ENCODE data around the gene FREM3.
"Not testable (repeated sequence)": the region's sequence is repeated elsewhere in the genome, so short reads cannot be mapped to it uniquely, and the experiment has no call there.

The FREM3 gene

GRCh38 chr4:143700416-143701352 lies at the start of gene FREM3:
TSS of gene FREM3 (minus strand) at chr4:143700675. CDS start at chr4:143700675, 0 bp downstream.
- DNase-seq, result no peak

GRCh38 chr4:143745874-143746273 lies 45.4 kb upstream of the FREM3 start:
- DNase-seq, result no peak

GRCh38 chr4:143743591-143743990 lies 43.1 kb upstream of the FREM3 start:
- DNase-seq, result no peak

- DNase-seq, result no peak
Observed at GRCh38 chr4:143742834-143743233, 42.4 kb upstream of the FREM3 start.

DNA sequence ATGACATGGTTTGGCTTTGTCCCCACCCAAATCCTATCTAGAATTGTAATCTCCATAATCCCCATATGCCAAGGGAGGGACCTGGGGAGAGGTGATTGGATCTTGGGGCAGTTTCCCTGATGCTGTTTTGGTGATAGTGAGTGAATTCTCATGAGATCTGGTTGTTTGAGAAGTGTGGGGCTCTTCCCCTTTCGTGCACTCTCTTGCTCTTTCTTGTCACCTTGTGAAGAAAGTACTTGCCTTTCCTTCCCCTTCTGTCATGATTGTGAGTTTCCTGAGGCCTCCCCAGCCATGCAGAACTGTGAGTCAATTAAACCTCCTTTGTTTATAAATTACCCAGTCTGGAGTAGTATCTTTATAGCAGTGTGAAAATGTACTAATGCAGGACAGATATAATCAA lies 36.4 kb upstream of the FREM3 start:
- no peak for DNase-seq

GRCh38 chr4:143736061-143736460 lies 35.6 kb upstream of the FREM3 start:
- DNase-seq, result not testable (repeated sequence)

- peak; percentile 13 for DNase-seq
Observed at GRCh38 chr4:143728166-143728565, 27.7 kb upstream of the FREM3 start.

GRCh38 chr4:143726714-143727113 lies 26.2 kb upstream of the FREM3 start:
- no peak for DNase-seq

GRCh38 chr4:143721317-143721716 lies 20.8 kb upstream of the FREM3 start:
- DNase-seq, result no peak

GRCh38 chr4:143718748-143719147 lies 18.3 kb upstream of the FREM3 start:
- DNase-seq, result not testable (repeated sequence)

GRCh38 chr4:143713955-143714625 lies 13.6 kb upstream of the FREM3 start:
- no peak for DNase-seq

DNA sequence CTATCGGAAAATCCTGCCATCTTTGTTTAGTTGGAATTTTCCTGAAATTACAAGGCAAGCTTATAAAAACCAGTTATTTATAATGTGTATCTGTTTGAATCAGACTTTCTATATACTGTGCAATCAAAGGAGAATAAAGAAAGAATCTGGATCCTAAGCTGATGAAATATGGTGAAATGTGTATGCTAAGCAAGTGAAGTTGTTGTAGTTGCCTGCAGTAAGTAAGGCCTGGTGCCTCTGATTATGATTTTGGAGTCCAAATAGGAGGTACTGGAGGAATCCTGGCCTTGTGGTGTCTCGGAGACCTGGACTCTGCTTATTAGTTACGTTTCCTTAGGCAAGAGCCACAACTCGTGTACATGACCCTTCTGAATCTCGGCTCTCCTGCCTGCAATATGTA lies 13.1 kb upstream of the FREM3 start:
- DNase-seq, result no peak

GRCh38 chr4:143712155-143712550 lies 11.7 kb upstream of the FREM3 start:
- DNase-seq, result no peak

DNA sequence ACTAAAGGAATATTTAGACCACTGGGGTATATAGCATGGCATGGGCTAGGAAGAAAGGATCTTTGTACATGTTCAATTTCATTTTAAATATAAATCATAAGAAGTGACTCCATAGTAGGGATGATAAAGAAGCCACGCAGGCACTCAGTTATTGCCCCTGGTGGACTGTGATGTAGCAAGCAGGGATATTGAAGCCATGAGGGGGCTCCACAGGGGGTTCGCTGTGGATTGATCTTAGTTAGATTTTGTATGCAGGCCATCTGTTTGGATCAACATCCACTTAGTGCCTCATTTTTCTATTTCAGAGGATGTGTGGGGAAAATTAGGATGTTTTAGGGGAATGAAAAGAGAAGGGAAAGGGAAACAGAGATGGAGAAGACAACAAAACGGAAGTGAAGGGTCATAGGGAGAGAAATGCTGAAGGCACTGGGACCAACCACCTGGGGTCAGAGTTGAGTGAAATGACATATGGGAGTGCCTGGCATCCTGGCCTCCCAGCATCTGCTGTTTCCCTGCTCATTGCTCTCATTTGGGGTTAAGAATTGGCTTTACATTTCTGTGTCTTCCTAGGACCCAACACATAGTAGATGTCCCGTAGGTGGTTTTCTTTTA lies 11.2 kb upstream of the FREM3 start:
- no peak for DNase-seq

- no peak for DNase-seq
Observed at GRCh38 chr4:143701365-143701764, 890 bp upstream of the FREM3 start.

DNA sequence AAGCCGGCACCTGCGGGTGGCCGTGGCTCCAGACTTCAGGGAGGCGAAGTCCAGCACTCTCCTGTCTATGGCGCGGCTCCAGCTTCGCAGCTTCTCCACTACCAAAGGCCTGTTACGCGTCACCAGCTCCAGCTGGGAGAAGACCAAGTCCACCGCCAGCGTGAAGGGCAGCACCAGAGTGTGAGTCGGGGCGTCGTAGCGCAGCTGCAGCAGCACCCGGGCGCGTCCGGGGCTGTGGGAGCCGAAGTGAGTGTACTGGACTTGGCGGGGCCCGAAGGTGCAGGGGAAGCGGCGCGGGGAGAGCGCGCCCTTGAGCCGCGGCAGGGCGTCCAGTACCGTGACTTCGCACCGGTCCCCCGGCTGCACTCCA lies 444 bp downstream of the FREM3 start:
- no peak for DNase-seq

DNA sequence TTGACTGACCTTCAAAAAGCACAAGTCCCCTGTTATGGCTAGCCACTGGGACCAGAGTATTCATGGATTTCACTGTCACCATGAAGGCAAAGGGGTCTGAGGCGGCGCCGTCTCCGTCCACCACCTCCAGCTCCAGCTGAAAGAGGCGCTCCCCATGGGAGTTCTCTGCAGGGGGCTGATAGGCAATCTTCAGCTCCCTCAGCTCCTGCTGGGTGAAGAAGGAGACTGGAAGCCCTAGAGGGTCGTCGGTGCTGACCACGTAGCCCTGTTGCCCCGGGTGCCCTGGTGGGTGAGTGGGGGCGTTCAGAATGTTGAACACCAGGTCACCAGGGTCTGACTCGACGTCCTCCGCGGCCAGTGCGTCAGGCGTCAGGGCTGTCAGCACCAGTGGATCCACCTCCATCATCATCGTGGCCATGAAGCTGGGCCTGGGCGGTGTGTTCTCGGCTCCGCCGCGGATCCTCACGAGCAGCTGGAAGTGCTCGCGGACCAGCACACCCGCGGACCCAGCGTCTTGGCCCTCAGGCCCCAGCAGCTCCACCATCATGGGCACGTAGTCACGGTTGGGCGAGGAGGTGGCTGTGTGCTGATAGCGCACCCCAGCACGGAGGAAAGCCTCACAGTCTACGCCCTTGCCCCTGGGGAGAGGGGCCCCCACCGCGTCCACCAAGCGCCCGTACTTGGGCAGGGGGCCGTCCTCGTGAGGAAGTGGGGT lies 987 bp downstream of the FREM3 start:
- DNase-seq, result no peak

DNA sequence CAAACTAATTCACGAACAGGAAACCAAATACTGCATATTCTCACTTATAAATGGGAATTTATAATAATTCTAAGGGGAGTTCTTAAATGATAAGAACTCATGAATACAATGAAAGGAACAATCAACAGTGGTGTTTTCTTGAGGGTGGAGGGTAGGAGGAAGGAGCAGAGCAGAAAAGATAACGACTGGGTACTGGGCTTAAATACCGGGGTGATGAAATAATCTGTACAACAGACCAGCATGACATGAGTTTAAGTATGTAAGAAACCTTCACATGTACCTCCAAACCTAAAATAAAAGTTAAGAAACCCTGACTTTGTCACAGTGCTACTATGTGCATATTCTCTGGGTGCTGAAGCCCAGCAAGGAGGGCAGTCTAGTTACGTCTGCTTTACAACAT lies 6.6 kb downstream of the FREM3 start:
- DNase-seq, result no peak

DNA sequence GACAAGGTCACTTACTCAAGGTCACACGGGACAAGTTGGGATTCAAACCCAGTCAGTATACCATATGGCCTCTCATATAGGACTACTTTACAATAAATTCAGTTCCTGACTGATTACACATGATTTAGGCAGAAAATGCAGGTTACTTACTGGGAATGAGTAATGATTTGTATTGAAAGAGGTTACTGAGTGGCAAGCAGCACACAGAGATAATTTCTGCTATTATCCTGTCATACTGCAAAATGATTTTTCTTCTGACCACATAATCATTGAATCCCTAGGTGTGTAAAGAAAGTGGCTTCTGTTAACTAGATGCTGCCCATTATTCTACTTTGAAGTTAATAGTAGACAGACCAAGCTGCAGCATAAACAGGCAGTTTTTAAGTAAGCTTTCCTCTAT lies 8.2 kb downstream of the FREM3 start:
- no peak for DNase-seq

DNA sequence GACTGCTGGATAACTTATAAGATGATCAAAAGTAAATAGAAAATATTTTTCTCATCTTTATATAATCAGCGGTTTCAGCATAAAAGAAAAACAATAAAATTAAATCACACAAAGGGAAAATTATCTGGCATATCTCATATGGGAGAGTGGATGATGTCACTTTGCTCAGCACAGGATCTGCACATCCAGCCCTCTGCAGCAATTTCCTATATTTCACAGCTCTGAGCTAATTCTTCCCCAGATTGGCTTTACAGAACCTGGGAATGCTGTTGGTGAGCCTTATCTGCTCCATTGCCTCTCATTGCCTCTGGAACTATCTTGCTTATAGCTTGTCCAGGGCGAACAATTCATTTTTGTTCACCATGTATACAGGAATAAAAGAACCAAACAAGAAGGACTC lies 21.0 kb downstream of the FREM3 start:
- no peak for DNase-seq

DNA sequence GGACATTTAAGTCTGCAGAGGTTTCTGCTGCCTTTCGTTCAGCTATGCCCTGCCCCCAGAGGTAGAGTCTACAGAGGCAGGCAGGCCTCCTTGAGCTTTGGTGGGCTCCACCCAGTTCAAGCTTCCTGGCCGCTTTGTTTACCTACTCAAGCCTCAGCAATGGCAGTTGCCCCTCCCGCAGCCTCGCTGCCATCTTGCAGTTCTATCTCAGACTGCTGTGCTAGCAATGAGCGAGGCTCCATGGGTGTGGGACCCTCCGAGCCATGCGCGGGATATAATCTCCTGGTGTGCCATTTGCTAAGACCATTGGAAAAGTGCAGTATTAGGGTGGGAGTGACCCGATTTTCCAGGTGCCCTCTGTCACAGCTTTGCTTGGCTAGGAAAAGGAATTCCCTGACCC lies 26.8 kb downstream of the FREM3 start:
- not testable (repeated sequence) for DNase-seq

GRCh38 chr4:143668930-143669552 lies 31.4 kb downstream of the FREM3 start:
- no peak for DNase-seq

GRCh38 chr4:143667461-143667860 lies 33.0 kb downstream of the FREM3 start:
- peak; percentile 38 for DNase-seq

Data from kidney glomerular epithelial cell (primary cell).